HepG2 (cell line): ENCODE data around the gene IL17RC. TPM values are rescaled to one million over a fixed set of nuclear protein-coding genes. Genes with fewer than 3 reads are reported as not detected.

ENCODE experiments used
- ARID5B ChIP-seq: IDR thresholded peaks from 2 replicates; pipeline ENCODE4 v1.4.0; 2020; ENCODE audit warnings: mild to moderate bottlenecking, missing genetic modification reagents
- CSRNP1 ChIP-seq: sonication (generic); formaldehyde crosslinking; IDR thresholded peaks from 2 replicates; pipeline ENCODE4 v1.8.1; 2023; ENCODE audit warnings: mild to moderate bottlenecking, missing genetic modification reagents
- GLI4 ChIP-seq: sonication (generic); formaldehyde crosslinking; IDR thresholded peaks from 2 replicates; pipeline ENCODE4 v1.5.1; 2020; ENCODE audit warnings: missing genetic modification reagents, mild to moderate bottlenecking, moderate library complexity, borderline replicate concordance
- ZBTB7B ChIP-seq: sonication (generic); formaldehyde crosslinking; IDR thresholded peaks from 2 replicates; pipeline ENCODE4 v1.4.0; 2020; ENCODE audit warnings: missing genetic modification reagents
- ZNF264 ChIP-seq: sonication (generic); formaldehyde crosslinking; IDR thresholded peaks from 2 replicates; pipeline ENCODE4 v1.4.0; 2020; ENCODE audit warnings: missing genetic modification reagents
- ZNF318 ChIP-seq: sonication (generic); formaldehyde crosslinking; IDR thresholded peaks from 2 replicates; pipeline ENCODE4 v1.4.0; 2020; ENCODE audit warnings: mild to moderate bottlenecking, missing genetic modification reagents
- ZNF670 ChIP-seq: sonication (generic); formaldehyde crosslinking; IDR thresholded peaks from 2 replicates; pipeline ENCODE4 v1.8.0; 2022; ENCODE audit warnings: mild to moderate bottlenecking, missing genetic modification reagents, borderline replicate concordance
- polyA plus RNA-seq, 8 experiments: library from polyadenylated mRNA; depleted of rRNA in 3 of 8; stranded (reverse) in 7 of 8; unstranded in 1 of 8; fragments of >200 nt; fragmentation: Illumina TruSeq in 4 of 8; extraction: Trizol in 4 of 8; gene quantifications; 2 replicates each; pipeline versions ENCODE4 v1.2.1 to v1.2.3, GENCODE V29; 2011 to 2016; ENCODE audit warnings: low read depth in 4 of 8, missing spikeins in 1 of 8, mixed read lengths in 1 of 8; ENCODE audit not compliant: insufficient read depth in 1 of 8
- total RNA-seq, 5 experiments: library from RNA; depleted of rRNA; stranded (reverse); fragments of >200 nt; fragmentation: Illumina TruSeq; extraction: Trizol; gene quantifications; 2 replicates each; pipeline ENCODE4 v1.2.3, GENCODE V29; 2016; ENCODE audit warnings: low read depth in 1 of 5

Gene IL17RC
- total and polyA plus RNA-seq, 2 of the 13 experiments (the other 11 are each of a cell fraction or from before 2014, with no cell fraction given) = 20.7 to 24.0 TPM

GRCh38 chr3:9916734-9917680 lies at the start of gene IL17RC (continued):
- peak; percentile 29 for TF ChIP-seq ARID5B (CRISPR knock-in tag)
- no peak for TF ChIP-seq ZNF318 (CRISPR knock-in tag)
- no peak for TF ChIP-seq ZBTB7B
- TF ChIP-seq ZNF264 (CRISPR knock-in tag) = peak; percentile 87
- no peak for TF ChIP-seq GLI4 (CRISPR knock-in tag)
- TF ChIP-seq ZNF670 (CRISPR knock-in tag) = no peak
- TF ChIP-seq CSRNP1 (CRISPR knock-in tag) = no peak
